OCI-LY7 (cell line): ENCODE results near the gene NELL1. TPM values are rescaled to one million over a fixed set of nuclear protein-coding genes. Genes with fewer than 3 reads are reported as not detected.

Experiments used
- BruUV-seq: library from RNA; stranded (reverse); fragments of 400-500 nt; replicated peaks from 2 replicates; lab custom pipeline; 2021; lab: Mats Ljungman, UMichigan
- CTCF ChIA-PET: fragments of 300-600 bp; sonication (Branson Sonifier 250); formaldehyde crosslinking; loops from one replicate; lab custom pipeline; 2022; ENCODE audit warnings: antibody characterized with exemption; ENCODE audit not compliant: unreplicated experiment; lab: Charles Lee
- POLR2A ChIA-PET: fragments of 300-600 bp; sonication (Branson Sonifier 250); formaldehyde crosslinking; loops from one replicate; lab custom pipeline; 2022; ENCODE audit warnings: antibody characterized with exemption; lab: Charles Lee
- DNase-seq: peaks from one replicate; pipeline ENCODE4 v3.0.0-alpha.2; 2015; ENCODE audit warnings: low spot score
- H2AFZ ChIP-seq: fragments of 200-600 bp; sonication (generic), shearing (Covaris generic); 2 replicates; pipeline ENCODE4 v1.6.1; 2014; ENCODE audit warnings: mild to moderate bottlenecking, antibody characterized with exemption, low read length, moderate library complexity
- H3K27ac ChIP-seq: fragments of 200-600 bp; sonication (generic); 2 replicates; pipeline ENCODE4 v1.5.1; 2014; ENCODE audit warnings: mixed run types, low read depth, mild to moderate bottlenecking, moderate library complexity, low read length, inconsistent platforms; ENCODE audit not compliant: poor library complexity, severe bottlenecking
- H3K36me3 ChIP-seq: fragments of 200-600 bp; sonication (generic); 2 replicates; pipeline ENCODE4 v1.6.1; 2014; ENCODE audit warnings: mild to moderate bottlenecking, antibody characterized with exemption, low read length, moderate library complexity, mixed read lengths; ENCODE audit not compliant: insufficient read depth
- H3K4me1 ChIP-seq: fragments of 200-600 bp; sonication (generic); 2 replicates; pipeline ENCODE4 v1.5.1; 2014; ENCODE audit warnings: mild to moderate bottlenecking, low read length; ENCODE audit not compliant: insufficient read depth, poor library complexity, severe bottlenecking
- H3K4me2 ChIP-seq: fragments of 200-600 bp; sonication (generic); 2 replicates; pipeline ENCODE4 v1.6.1; 2014; ENCODE audit warnings: mild to moderate bottlenecking, low read length
- H3K4me3 ChIP-seq: fragments of 200-600 bp; sonication (generic); 2 replicates; pipeline ENCODE4 v1.5.1; 2014; ENCODE audit warnings: mild to moderate bottlenecking, low read depth, low read length; ENCODE audit not compliant: poor library complexity, severe bottlenecking
- H3K79me2 ChIP-seq: fragments of 200-600 bp; sonication (generic); 2 replicates; pipeline ENCODE4 v1.6.1; 2016; ENCODE audit warnings: low read depth, mild to moderate bottlenecking, low read length, moderate library complexity, mixed read lengths; ENCODE audit not compliant: insufficient read depth
- H3K9me2 ChIP-seq: fragments of 200-600 bp; sonication (generic); 2 replicates; pipeline ENCODE4 v1.6.1; 2016; ENCODE audit warnings: mild to moderate bottlenecking, low read length, mixed read lengths; ENCODE audit not compliant: insufficient read depth
- H3K9me3 ChIP-seq: fragments of 200-600 bp; sonication (generic); 2 replicates; pipeline ENCODE4 v1.6.1; 2014; ENCODE audit warnings: mild to moderate bottlenecking, mixed run types, low read length, mixed read lengths
- H4K20me1 ChIP-seq: fragments of 200-600 bp; sonication (generic); 2 replicates; pipeline ENCODE4 v1.6.1; 2014; ENCODE audit warnings: mild to moderate bottlenecking, antibody characterized with exemption, low read length, moderate library complexity, mixed read lengths; ENCODE audit not compliant: insufficient read depth
- EZH2phosphoT487 ChIP-seq: fragments of 200-600 bp; sonication (generic); IDR thresholded peaks from 2 replicates; pipeline ENCODE4 v1.6.1; 2018; ENCODE audit warnings: low read depth, borderline replicate concordance, mild to moderate bottlenecking, mixed run types, antibody characterized with exemption, low read length, moderate library complexity, mixed read lengths
- intact Hi-C: fragments of 100-400 bp; cut with micrococcal nuclease; formaldehyde crosslinking; loops from one replicate; pipeline ENCODE4 v1.10.0; 2022; ENCODE audit not compliant: unreplicated experiment
- total RNA-seq, 2 experiments: library from RNA; depleted of rRNA in 1 of 2; stranded (reverse); fragments of >200 nt in 1 of 2; shearing (Covaris generic) in 1 of 2; gene quantifications; 2 replicates each; pipeline ENCODE4 v1.2.3, GENCODE V29; 2014 to 2022
- TF ChIP-seq, protein P1 (sequence below): fragments of 200-600 bp; sonication (generic); conservative IDR thresholded peaks from 2 replicates; pipeline ENCODE4 v1.5.1; 2014; ENCODE audit warnings: mild to moderate bottlenecking, antibody characterized with exemption, low read length, moderate library complexity, mixed read lengths

NELL1 gene
- total RNA-seq, 2 experiments from 2014 or later, result not detected

DNA sequence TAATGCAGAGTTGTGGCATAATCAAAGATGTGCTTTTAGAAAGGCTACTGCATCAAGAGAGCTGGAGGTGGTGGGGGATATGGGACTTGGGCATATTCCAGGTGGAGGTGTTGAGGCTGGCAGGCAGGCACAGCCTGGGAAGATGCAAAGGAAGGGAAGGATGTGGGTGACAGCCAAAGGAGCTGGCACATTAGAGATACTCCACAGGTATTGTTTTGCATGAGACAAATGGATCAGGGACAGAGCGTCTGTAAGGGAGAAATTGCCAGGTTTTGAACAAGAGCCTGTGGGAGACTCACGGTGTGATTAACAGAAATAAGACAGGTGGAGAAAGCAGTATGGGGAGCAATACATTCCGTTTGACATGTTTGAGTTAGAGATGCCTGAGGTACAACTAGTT lies 263.7 kb downstream of the NELL1 start:
- Histone ChIP-seq H3K9me3 (no peaks in the 10 kb centered on the region), H3K4me1 (no peaks in the 10 kb centered on the region), H4K20me1 (no peaks in the 10 kb centered on the region), H2AFZ (no peak overlapping the region), H3K36me3 (no peaks in the 10 kb centered on the region), H3K27ac (no peak overlapping the region), H3K4me2 (no peak overlapping the region), H3K9me2 (no peaks in the 10 kb centered on the region), H3K79me2 (no peaks in the 10 kb centered on the region), H3K4me3 (no peak overlapping the region)
- intact Hi-C loops, result no loop called here
- no TSS peak for BruUV-seq
- TF ChIP-seq EZH2phosphoT487, result no peak
- TF ChIP-seq, protein P1, sequence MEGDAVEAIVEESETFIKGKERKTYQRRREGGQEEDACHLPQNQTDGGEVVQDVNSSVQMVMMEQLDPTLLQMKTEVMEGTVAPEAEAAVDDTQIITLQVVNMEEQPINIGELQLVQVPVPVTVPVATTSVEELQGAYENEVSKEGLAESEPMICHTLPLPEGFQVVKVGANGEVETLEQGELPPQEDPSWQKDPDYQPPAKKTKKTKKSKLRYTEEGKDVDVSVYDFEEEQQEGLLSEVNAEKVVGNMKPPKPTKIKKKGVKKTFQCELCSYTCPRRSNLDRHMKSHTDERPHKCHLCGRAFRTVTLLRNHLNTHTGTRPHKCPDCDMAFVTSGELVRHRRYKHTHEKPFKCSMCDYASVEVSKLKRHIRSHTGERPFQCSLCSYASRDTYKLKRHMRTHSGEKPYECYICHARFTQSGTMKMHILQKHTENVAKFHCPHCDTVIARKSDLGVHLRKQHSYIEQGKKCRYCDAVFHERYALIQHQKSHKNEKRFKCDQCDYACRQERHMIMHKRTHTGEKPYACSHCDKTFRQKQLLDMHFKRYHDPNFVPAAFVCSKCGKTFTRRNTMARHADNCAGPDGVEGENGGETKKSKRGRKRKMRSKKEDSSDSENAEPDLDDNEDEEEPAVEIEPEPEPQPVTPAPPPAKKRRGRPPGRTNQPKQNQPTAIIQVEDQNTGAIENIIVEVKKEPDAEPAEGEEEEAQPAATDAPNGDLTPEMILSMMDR, result no peak
- CTCF ChIA-PET, result no interaction called here
- POLR2A ChIA-PET, result no interaction called here
- no peak for DNase-seq

DNA sequence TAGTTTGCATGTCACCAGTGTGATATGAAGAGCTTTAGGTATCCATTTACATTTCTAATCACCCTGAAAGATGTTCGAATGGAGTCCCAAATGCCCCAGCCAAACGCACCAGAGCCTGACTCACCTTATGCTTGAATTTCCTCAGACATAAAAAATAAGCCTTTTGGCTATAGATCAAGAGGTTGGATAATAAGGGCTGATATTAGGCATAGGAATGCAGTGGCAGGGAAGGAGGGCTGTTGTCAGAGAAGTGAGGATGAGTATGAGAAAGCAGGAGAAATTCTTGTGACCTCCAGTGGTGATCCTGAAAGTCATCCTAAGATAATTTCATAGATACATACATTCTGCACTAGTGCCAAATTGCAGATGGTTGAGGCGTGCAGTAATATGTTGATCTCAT lies 264.6 kb downstream of the NELL1 start:
- BruUV-seq, result no TSS peak
- no peak for DNase-seq

DNA sequence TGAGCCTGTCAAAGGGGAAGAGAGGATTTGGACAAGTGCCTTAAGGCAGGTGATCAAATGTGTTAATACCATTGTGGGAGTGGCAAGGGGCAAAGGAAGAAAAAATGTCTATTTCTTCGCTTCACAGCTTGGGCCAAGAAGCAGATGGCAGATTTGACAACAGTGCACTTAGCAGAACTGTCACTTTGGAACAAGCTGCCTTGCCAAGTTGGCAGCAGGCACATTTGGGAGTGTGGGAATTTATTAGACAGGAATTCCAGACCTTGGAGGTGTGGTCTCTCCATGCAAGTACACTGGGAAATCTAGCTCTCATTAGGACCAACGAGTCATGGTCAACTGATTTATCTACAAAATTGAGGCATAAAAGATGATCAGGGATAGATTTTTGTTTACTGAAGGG lies 265.1 kb downstream of the NELL1 start:
- DNase-seq, result no peak
- no peak overlapping the region for H3K4me3 ChIP-seq
- ChIA-PET CTCF (no interaction called here), POLR2A (no interaction called here)
- no peaks in the 10 kb centered on the region for H4K20me1 ChIP-seq
- intact Hi-C loops, result no loop called here
- no TSS peak for BruUV-seq
- H2AFZ ChIP-seq, result no peak overlapping the region
- no peaks in the 10 kb centered on the region for H3K79me2 ChIP-seq
- H3K36me3 ChIP-seq, result no peaks in the 10 kb centered on the region
- H3K27ac ChIP-seq, result no peak overlapping the region
- no peak overlapping the region for H3K4me2 ChIP-seq
- no peaks in the 10 kb centered on the region for H3K4me1 ChIP-seq
- H3K9me2 ChIP-seq, result no peaks in the 10 kb centered on the region
- H3K9me3 ChIP-seq, result no peaks in the 10 kb centered on the region
- no peak for TF ChIP-seq EZH2phosphoT487
- TF ChIP-seq, protein P1, result no peak

More for the DNA sequence above, 264.6 kb downstream of the NELL1 start:
- H3K79me2 ChIP-seq, result no peaks in the 10 kb centered on the region
- intact Hi-C loops, result no loop called here
- POLR2A ChIA-PET, result no interaction called here
- H3K9me2 ChIP-seq, result no peaks in the 10 kb centered on the region
- no peak overlapping the region for H3K27ac ChIP-seq
- no peaks in the 10 kb centered on the region for H3K4me1 ChIP-seq
- no peak overlapping the region for H3K4me3 ChIP-seq
- no peak overlapping the region for H3K4me2 ChIP-seq
- H2AFZ ChIP-seq, result no peak overlapping the region
- no peaks in the 10 kb centered on the region for H3K9me3 ChIP-seq
- TF ChIP-seq, protein P1, result no peak
- no peak for TF ChIP-seq EZH2phosphoT487
- H3K36me3 ChIP-seq, result no peaks in the 10 kb centered on the region
- CTCF ChIA-PET, result no interaction called here
- no peaks in the 10 kb centered on the region for H4K20me1 ChIP-seq
